Stimulated activated naive CD8-positive, alpha-beta T cell treated with anti-CD3 and anti-CD28 coated beads, Interleukin-15, Interleukin-2, amounts not matched to agents 100 U/mL and 50 U/mL, for 24 hours (primary cell): Measurements from ENCODE around the gene ABCD4.
"Not testable (repeated sequence)": the region's sequence is repeated elsewhere in the genome, so short reads cannot be mapped to it uniquely, and the experiment has no call there.

Experiments
- ATAC-seq: fragments of 150-1000 bp; cut with Tn5 transposase; one replicate; pipeline ENCODE4 v1.10.0; 2021
- DNase-seq: peaks from one replicate; pipeline ENCODE4 v3.0.0; 2021

The ABCD4 gene

DNA sequence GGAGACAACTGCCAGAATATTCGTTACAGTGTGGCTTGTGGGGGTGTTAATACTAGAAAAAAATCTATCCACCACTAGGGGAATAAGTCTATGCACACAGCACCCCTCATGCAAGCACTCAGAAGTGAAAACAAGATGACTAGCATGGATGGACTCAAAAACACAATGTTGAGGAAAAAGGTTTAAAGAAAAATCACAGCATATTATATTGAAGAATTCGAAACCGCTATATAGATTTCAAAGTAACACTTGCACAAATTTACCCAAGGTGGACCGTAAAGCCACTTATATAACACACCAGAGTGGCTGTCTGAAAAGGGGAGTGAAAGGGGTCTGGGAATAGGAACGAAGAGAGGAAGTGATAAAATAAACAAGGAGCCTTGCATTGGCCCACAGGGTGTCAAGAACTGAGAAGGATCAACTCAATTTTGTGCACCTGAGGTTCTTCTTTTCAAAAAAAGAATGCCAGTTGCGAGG, 544 bp downstream of the ABCD4 start:
- peak; percentile 11 for DNase-seq
- ATAC-seq: peak; percentile 56

DNA sequence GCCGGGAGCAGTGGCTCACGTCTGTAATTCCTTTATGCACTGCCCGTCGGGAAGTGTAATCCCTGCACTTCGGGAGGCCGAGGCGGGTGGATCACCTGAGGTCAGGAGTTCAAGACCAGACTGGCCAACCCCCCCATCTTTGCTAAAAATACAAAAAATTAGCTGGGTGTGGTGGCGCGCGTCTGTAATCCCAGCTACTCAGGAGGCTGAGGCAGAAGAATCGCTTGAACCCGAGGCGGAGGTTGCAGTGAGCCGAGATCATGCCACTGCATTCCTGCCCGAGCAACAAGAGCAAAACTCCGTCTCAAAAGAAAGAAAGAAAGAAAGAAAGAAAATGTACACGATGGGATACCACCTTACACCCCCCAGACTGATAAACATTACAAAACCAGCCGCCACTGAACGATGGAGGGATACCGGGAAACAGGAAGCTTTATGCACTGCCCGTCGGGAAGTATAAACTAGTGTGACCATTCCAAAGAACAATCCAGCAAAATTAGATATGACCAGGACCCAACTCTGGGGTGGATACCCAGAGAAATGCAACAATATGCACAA, 1.1 kb downstream of the ABCD4 start:
- no peak for DNase-seq
- ATAC-seq: no peak

DNA sequence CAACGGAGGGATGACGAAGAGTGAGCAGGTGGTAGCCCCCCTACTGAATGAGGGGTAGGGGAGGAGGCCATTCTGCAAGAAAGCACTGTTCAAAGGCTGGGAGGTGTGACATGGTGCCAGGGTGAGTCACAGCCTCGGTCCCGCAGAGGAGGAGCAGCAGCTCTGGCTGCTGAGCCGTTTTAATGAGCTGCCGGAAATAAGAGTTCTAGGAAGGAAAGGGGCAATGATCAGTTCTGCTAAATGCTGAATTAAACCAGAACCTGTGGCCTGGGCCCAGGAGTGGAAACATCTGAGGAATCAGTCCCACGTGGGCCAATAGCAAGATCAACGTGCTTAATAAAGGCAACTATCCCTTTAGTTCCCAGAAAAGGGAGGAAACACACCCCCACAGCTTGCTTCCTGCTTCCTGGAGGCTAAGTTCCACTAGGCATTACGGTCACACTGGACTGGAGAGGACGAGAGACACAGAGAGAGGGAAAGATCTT, 3.6 kb downstream of the ABCD4 start:
- DNase-seq (no peak), ATAC-seq (no peak)

DNA sequence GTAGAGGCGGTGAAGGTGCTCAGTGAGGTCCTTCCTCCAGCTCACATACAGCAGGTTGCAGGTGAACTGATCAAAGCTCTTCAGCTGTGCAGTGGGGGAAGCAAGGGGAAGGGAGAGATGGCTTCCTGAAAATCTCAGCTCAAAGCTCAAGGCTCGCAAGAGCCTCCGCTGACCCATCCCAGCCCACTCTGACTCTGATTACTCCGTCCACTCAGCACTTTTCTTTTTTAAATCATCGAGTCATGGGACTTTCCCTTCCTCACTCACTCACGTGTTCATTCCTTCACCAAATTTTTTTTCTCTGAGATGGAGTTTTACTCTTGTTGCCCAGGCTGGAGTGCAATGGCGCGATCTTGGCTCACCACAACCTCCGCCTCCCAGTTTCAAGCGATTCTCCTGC, 4.7 kb downstream of the ABCD4 start:
- no peak for DNase-seq
- ATAC-seq: no peak

DNA sequence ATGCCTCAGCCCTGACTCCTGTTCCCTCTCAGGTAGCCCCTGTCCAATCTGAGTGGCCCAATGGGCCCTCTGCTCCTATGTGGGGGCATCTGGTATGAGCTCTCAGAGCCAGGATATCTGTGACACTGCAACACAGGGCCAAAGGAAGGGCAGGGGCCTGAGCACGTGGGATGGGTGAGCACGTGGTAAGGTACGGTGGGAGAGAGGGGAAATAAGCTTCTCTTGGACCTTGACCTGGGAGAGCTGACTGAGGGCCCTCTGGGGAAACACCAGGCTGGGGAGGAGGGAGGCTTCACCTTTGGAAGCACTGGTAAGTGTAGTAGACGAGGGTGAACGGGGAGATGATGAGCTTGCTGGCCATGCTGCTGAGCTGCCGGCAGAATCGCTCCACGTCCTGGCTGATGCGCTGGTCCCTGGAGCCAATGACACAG, 6.7 kb downstream of the ABCD4 start:
- ATAC-seq: no peak
- DNase-seq: no peak

DNA sequence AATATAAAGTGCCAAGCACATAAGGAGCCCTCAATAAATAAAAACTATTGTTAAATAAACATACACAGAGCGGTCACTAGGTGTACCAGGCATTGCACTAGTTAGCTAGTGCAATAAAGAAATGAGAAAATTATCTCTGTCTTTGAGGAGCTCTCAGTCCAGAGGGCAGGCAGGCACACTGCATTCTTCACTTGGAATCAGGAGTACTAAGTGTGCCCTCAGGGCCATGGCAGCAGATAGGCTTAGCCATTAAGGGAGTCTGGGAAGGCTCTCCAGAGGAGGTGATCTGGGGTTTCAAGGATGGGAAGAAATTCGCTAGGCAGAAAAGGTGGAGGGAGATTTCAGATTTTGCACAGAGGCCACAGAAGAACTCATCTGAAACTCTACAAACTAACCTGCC, 9.1 kb downstream of the ABCD4 start:
- DNase-seq (no peak), ATAC-seq (no peak)

DNA sequence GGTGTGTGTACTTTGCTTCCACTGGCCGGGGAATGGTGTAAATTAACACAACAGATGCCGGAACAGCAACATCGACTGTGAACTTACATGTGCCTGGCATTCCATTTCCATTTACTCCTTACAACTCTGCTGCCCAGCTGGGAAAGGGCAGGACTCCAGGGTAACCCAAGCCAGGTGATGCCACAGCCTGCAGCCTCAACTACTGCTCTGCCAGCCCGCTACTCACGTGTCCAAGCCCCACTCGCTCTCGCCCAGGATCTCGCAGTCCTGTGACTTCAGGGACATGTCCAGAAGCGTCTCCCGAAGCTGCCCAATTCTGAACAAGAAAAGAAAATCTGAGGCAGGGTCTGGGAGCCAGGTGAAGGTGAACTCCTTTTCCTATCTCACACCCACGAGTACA, 10.7 kb downstream of the ABCD4 start:
- ATAC-seq: no peak

DNA sequence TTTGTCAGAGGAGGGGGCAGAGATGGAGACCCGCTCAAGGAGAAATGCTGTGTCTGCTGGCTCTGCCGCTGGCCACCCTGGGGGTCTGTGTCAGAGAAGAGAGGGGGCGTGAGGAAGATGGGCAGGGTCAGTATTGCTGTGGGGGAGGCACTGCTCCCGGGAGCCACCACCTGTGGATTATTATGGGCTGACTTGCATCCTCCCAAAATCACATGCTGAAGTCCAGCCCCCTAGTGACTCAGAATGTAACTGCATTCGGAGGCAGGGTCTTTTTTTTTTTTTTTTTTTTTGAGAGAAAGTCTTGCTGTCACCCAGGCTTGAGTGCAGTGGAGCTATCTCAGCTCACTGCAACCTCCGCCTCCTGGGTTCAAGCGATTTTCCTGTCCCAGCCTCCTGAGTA, 12.3 kb downstream of the ABCD4 start:
- no peak for ATAC-seq

More for the DNA sequence above, 10.7 kb downstream of the ABCD4 start:
- DNase-seq: no peak

DNA sequence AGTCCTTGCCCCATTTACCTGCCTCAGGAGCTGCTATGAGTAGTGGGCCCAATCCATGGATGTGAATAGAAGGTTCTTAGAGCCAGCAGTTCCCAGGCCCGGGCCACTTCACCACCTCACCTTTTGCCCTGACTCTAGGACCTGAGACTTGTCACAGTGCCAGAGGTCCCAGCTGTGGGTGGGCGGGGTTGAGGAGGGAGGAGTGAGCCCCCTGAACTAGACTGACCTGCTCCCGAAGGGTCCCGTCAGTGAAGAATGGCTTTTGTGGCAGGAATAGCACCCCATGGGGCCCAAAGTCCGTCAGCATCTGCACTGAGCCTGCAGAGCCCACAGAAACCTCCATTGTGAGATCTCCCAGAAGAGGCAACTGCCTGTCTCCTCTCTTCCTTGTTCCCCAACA, 12.9 kb downstream of the ABCD4 start:
- ATAC-seq: no peak
- no peak for DNase-seq

More for the DNA sequence above, 12.3 kb downstream of the ABCD4 start:
- DNase-seq: no peak

DNA sequence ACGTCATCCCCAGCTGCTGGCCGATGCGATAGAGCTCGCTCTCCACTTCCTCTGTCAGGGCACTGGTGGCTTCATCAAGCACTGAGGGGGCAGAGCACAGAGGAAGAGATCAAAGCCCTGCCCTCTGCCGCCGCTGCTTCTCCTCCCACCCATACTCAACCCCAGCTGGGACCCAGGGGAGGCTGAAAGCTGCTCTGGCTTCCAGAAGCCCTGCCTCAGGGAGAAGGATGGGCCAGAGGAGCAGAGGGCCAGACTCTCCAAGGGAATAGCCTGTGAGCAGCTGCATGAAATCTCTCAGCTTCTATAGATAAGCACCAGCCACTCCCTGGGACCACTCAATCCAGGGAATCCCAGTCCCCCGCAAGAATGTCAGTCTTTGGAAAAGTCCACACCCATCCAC, 16.0 kb downstream of the ABCD4 start:
- no peak for ATAC-seq

DNA sequence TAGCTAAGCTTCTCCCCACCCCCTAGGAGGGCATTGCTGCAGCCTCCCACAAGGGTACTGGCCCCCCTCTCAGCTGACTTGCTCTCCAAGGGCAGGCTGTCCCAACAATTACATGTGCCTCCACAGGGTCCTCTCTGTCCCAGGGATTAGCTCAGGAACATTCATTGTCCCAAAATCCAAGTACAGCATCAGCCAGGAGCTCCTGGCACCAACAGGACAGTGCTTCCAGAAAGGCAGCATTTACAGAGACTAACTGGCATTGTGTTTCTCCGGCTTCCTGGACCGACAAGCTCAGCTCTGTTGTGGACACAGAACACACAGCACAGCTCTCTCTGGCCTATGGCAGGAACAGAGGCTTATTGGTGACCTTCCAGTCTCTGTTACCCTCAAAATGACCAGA, 21.7 kb downstream of the ABCD4 start:
- DNase-seq (no peak), ATAC-seq (no peak)

More for the DNA sequence above, 16.0 kb downstream of the ABCD4 start:
- DNase-seq: no peak

DNA sequence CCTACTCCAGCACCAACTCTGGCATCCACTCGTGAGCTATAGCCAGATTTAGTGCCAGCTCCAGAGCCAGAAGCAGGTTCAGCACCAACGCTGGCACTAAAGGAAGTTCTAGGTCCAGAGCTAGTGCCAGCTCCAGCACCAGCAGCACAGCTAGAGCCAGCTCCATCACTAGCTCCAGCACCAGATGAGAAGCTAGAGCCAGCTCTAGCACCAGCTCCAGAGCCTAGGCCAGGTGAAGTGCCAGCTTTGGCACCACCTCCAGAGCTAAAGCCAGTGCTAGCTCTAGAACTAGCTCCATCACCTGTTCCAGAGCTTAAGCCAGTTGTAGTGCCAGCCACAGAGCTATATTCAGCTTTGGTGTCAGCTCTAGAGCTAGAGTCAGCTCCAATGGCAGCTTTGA, 24.7 kb downstream of the ABCD4 start:
- DNase-seq (no peak), ATAC-seq (no peak)

DNA sequence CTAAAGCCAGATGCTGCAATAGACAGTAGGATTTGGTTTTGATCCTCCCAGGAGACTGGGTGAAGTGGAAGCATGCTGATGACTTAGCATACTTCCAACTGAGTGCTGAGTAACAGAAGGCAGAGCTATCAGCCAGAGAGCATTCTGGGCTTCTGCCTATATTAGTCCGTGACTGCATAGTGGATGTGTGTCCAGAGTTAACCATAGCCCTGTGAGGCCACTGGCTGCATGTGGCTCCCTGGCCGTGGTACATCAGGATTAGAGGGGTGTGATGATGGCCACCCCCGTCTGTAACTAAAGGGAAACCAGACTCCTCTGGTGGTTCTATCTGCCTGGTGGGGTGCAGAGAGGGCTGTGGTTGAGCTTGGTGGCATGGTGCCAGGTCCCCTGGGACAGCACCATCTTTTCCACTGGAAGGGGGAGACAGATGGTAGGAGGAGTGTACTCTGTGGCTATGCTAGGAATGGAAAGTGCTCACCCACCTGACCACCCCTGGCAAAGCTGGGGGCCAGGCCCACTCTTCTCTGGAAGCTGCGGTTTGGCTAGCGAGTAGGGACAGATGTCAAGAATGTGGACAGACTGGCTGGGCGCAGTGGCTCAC, 27.4 kb downstream of the ABCD4 start:
- DNase-seq (peak; percentile 17), ATAC-seq (peak; percentile 58)

DNA sequence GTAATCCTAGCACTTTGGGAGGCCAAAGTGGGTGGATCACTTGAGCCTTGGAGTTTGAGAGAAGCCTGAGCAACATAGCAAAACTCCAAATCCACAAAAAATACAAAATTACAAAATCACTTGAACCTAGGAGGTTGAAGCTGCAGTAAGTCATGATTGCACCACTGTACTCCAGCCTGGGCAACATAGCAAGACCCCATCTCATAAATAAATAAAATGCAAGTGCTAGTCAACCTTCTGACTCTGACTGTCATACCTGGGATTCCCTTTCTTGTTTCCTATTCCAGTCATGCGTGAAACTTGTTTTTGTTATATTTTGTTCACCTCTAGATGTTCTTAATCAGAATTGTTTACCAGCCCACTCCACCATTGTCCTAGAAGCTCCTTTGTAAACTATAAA, 31.4 kb downstream of the ABCD4 start:
- DNase-seq: no peak
- ATAC-seq: no peak

DNA sequence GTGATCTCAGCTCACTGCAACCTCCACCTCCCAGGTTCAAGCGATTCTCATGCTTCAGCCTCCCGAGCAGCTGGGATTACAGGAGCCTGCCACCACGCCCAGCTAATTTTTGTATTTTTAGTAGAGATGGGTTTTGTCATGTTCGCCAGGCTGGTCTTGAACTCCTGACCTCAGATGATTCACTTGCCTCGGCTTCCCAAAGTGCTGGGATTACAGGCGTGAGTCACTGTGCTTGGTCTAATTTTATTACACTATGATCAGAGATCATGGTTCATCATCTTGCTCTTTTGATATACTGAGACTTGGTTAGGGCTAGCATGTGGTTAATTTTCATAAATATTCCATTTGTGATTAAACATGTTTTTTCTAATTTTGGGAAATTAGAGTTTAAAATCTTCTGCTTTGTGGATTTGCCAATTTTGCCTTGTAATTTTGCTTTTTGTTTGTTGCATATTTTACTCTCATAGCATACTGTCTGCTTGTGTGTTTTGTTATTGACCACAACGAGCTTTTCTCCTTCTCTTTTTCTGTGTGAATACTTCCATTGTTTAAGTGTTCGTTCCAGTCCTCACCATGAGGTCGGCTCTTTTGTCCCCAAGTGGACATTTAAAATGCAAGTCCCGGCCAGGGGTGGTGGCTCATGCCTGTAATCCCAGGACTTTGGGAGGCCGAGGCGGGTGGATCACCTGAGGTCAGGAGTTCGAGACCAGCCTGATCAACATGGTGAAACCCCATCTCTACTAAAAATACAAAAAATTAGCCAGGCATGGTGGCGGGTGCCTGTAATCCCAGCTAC, 32.2 kb downstream of the ABCD4 start:
- not testable (repeated sequence) for DNase-seq, ATAC-seq

DNA sequence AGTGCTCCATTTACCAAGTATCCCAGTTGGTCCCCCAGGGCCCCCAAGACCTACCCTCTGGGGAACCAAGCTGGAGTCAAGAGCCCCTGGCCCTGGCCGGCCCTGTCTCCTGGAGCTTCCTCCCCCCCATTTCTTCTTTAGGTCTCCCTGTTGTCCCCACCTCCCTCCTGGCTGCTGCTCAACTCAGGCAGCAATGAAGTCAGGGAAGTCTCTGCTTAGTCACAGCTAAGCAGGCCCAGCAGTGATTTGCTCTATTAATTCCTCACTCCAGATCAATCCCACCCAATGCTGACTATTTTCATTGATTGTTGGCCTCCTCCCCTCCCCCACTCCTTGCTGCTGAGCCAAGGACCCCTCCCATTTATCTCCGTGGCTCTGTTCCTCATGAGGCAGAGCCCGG, 35.1 kb downstream of the ABCD4 start:
- no peak for DNase-seq
- no peak for ATAC-seq

DNA sequence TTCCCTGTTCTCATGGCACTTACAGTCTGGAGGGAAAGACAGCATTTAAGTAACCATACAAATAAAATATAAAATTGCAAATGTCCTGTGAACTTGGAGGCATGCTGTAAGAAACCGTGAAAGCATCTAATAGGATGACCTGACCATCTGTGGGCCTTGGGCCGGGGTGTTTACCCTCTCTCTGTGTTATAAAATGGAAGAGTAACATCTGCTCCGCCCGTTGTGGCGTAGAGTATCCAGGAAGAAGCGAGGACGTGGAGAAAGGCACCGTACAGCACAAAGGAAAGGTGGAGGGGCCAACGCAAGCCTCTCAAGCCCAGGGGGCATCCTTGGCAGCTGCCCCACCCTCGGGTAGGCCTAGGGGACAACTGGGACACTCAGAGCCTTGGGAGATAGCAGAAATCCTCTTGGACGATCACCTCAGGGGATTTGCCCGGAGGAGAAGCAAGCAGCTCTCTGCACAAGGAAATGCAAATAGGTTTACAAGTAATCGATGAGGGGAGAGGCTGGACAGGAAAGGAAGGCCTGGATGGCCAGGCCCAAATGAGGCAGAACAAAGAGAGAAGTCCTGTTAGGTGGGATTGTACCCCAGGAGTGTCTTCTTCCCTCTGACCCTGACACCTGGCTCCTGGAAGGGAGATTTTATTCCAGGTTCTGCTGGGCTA, 37.3 kb downstream of the ABCD4 start:
- ATAC-seq (no peak), DNase-seq (no peak)

DNA sequence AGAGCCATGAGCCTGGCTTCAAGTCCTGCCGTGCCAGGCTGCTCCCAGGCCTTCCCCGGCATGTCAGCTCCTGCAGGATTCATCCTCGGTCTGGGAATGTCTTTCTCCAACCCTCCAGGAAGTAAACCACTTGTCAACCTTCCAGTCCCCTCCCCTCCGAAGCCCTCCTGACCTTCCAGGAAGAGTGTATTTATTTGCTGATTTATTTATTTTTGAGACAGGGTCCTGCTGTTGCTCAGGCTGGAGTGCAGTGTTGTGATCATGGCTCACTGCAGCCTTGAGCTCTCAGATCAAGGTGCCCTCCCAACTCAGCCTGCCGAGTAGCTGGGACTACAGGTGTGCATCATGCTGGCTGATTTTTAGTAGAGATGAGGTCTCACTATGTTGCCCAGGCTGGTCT, 38.8 kb downstream of the ABCD4 start:
- DNase-seq (no peak), ATAC-seq (no peak)

DNA sequence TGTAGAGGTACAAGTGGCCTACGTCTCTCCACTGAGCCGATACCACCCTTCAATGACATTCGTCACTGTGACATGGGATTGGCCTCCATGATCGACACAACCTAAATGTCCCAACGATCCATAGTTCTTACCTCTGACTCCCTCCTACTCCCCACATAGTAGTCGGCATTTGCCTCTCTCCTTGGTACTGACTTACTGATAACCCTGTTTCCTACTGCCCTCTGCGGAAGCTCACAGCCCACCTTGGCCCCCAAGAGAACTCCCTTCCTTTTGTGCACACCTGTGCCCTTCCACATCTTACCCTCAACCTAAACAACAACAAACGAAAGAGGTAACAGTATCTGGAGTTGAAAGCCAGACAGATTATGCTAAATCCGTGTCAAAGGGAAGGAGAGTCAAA, 39.6 kb downstream of the ABCD4 start:
- ATAC-seq (no peak), DNase-seq (no peak)

DNA sequence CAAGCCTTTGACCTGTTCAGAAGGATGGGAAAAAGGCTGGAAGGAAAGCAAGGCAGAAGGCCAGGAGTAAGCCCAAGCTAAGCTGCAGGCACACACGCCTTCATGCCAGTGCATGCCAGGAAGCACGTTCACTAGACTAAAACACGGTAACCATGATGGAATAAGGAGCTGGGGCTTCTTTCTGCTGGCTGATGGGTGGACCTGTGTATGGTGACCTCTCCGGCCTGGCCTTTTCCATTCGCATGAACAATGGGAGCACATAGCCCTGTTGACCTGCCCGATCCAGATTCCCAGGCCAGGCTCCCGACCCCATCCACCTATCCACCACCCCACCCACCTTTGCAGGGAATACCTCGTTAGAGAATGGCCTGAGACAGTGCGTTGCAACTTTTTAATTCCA, 40.7 kb downstream of the ABCD4 start:
- ATAC-seq: no peak

DNA sequence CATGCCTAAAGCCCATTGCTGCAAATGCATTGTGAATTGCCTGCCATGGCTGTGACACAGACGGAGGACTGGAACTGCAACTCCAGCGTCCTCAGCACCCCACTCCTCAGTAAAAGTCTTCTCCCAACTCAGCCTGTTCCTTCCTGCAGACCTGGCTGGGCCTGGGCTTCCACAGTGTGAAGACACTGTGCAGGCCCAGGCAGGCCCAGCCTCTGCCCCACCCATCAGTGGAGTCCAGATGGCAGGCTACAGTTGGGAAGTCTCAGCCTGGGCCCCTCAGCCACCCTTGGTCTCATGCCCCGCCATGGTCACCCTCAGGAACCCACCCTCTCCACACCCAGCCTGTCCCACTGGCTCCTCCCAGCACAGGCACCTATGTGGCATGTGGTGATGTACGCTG, 41.4 kb downstream of the ABCD4 start:
- no peak for DNase-seq
- ATAC-seq: no peak

More for the DNA sequence above, 40.7 kb downstream of the ABCD4 start:
- DNase-seq: no peak

DNA sequence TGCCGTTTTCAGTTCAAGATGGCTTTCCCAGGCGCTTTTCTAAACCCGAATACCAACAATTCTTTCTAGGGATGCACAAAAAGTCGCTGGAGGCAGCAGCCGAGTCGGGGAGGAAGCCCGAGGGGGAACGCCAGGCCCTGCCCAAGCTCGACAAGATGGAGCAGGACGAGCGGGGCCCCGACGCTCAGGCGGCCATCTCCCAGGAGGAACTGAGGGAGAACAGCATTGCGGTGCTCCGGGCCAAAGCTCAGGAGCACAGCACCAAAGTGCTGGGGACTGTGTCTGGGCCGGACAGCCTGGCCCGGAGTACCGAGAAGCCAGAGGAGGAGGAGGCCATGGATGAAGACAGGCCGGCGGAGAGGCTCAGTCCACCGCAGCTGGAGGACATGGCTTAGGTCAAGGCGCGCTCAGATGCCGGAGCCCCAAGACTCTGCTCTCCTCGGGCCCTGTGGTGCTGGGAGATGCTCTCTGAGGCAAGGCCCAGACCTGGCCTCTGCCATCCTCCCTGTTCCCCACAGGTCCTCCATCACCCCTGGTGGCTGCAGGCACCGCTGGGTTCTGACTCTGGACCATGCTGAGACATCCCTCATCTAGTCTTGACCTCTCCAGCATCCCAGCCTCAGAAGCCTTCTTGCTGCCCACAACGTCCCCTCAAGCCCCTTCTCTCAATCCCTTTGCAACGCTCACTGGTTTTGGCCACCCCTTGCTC, 42.1 kb downstream of the ABCD4 start:
- no peak for ATAC-seq
- DNase-seq: no peak
